ENCODE results near the gene SMARCD3. TPM values are rescaled to one million over a fixed set of nuclear protein-coding genes. Genes with fewer than 3 reads are reported as not detected.
A peak's percentile ranks its signal among the peaks of the same experiment; 100 is the strongest.

The SMARCD3 gene
- total and polyA plus RNA-seq, 9 of the 15 experiments (the other 6 are each of a cell fraction or from before 2014, with no cell fraction given) = 0.43 to 3.6 (median 2.6) TPM

GRCh38 chr7:151226875-151227782, 21.4 kb downstream of the SMARCD3 start, which contains the start of gene ABCF2 (continued):
- TF ChIP-seq, protein P1, sequence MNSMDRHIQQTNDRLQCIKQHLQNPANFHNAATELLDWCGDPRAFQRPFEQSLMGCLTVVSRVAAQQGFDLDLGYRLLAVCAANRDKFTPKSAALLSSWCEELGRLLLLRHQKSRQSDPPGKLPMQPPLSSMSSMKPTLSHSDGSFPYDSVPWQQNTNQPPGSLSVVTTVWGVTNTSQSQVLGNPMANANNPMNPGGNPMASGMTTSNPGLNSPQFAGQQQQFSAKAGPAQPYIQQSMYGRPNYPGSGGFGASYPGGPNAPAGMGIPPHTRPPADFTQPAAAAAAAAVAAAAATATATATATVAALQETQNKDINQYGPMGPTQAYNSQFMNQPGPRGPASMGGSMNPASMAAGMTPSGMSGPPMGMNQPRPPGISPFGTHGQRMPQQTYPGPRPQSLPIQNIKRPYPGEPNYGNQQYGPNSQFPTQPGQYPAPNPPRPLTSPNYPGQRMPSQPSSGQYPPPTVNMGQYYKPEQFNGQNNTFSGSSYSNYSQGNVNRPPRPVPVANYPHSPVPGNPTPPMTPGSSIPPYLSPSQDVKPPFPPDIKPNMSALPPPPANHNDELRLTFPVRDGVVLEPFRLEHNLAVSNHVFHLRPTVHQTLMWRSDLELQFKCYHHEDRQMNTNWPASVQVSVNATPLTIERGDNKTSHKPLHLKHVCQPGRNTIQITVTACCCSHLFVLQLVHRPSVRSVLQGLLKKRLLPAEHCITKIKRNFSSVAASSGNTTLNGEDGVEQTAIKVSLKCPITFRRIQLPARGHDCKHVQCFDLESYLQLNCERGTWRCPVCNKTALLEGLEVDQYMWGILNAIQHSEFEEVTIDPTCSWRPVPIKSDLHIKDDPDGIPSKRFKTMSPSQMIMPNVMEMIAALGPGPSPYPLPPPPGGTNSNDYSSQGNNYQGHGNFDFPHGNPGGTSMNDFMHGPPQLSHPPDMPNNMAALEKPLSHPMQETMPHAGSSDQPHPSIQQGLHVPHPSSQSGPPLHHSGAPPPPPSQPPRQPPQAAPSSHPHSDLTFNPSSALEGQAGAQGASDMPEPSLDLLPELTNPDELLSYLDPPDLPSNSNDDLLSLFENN (IDR thresholded peaks at IDR 0.05; ENCODE audit: low read depth in 2 of 2, low read length in 2 of 2) = 0 out of 4 replicates have a peak, but pooled peaks of 1 of the 2 experiments have one; percentile 16
- TF ChIP-seq ZHX1 (conservative IDR thresholded peaks at IDR 0.05; ENCODE audit: low read length) (peak; percentile 82; the same call in 1 of the 2 replicates), NFE2L1 (tag; IDR thresholded peaks at IDR 0.05; ENCODE audit: borderline replicate concordance, low read depth) (no peak), DLX4 (CRISPR knock-in tag; IDR thresholded peaks at IDR 0.05) (no peak), ZNF324 (CRISPR knock-in tag; IDR thresholded peaks at IDR 0.05) (no peak), SRF (CRISPR knock-in tag; IDR thresholded peaks at IDR 0.05) (no peak; a peak in 1 of 4 replicates), L3MBTL2 (IDR thresholded peaks at IDR 0.05) (peak; percentile 95), MTF1 (CRISPR knock-in tag; IDR thresholded peaks at IDR 0.05; ENCODE audit: borderline replicate concordance) (no peak), FOXP1 (CRISPR knock-in tag; IDR thresholded peaks at IDR 0.05) (0 out of 2 replicates have a peak, but pooled peaks have one; percentile 44), ZNF695 (CRISPR knock-in tag; IDR thresholded peaks at IDR 0.05) (no peak), ZNF24 (IDR thresholded peaks at IDR 0.05) (no peak), CC2D1A (IDR thresholded peaks at IDR 0.05) (no peak; the same call in 1 of the 2 replicates), ZNF707 (CRISPR knock-in tag; conservative IDR thresholded peaks at IDR 0.05) (no peak), ZC3H8 (IDR thresholded peaks at IDR 0.05) (peak; percentile 18; the same call in 1 of the 2 replicates), PHTF2 (CRISPR knock-in tag; IDR thresholded peaks at IDR 0.05) (no peak), ZBTB7A (IDR thresholded peaks at IDR 0.05; ENCODE audit: borderline replicate concordance, control insufficient read depth, low read depth, low read length) (peak; percentile 61), MCM3 (IDR thresholded peaks at IDR 0.05) (no peak), XRCC4 (IDR thresholded peaks at IDR 0.05; ENCODE audit: extremely low read depth, insufficient read depth, insufficient read length) (no peak), SMAD2 (IDR thresholded peaks at IDR 0.05; ENCODE audit: low read depth, low read length) (no peak)
- TF ChIP-seq, protein P2, sequence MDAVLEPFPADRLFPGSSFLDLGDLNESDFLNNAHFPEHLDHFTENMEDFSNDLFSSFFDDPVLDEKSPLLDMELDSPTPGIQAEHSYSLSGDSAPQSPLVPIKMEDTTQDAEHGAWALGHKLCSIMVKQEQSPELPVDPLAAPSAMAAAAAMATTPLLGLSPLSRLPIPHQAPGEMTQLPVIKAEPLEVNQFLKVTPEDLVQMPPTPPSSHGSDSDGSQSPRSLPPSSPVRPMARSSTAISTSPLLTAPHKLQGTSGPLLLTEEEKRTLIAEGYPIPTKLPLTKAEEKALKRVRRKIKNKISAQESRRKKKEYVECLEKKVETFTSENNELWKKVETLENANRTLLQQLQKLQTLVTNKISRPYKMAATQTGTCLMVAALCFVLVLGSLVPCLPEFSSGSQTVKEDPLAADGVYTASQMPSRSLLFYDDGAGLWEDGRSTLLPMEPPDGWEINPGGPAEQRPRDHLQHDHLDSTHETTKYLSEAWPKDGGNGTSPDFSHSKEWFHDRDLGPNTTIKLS (IDR thresholded peaks at IDR 0.05; ENCODE audit: borderline replicate concordance, low read depth) = peak; percentile 96

Measured in K562 (cell line).